ENCODE data around the gene TEDDM1.

DNA sequence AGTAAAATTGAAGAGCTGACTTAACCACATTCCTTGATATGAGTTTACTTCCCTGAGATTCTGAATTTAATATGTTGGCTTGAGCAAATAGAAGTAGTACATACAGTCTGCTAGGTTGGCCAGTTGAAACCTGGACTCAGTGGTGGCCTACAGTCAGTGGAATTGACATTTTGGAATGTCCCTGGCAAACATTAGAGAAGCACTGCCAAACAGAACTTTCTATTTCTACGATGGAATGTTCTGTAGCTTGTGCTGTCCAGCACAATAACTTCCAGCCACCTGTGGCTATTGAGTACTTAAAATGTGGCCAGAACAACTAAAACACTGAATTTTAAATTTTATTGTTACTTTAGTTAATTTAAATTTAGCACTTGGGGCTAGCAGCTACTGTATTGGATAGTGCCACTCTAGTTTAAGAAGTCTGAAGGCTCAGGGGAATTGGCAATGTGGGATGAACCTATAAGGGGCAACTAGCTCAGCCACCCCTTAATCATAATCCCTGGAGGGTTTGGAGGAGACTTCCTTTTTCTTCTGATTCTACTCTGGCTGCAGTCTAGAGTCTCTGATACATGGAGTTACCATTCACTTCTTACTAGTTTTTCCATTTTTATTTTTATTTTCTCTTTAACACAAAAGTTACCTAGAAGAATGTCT lies 10.3 kb upstream of the TEDDM1 start:
- TF ChIP-seq TAF1 (IDR thresholded peaks at IDR 0.05; ENCODE audit: low read depth, low read length): no peak
- TF ChIP-seq POLR2AphosphoS5 (IDR thresholded peaks at IDR 0.05; ENCODE audit: low read depth, low read length): no peak
